ENCODE measurements around the gene UGCG.
"Not testable (repeated sequence)": the region's sequence is repeated elsewhere in the genome, so short reads cannot be mapped to it uniquely, and the experiment has no call there.

Gene UGCG

DNA sequence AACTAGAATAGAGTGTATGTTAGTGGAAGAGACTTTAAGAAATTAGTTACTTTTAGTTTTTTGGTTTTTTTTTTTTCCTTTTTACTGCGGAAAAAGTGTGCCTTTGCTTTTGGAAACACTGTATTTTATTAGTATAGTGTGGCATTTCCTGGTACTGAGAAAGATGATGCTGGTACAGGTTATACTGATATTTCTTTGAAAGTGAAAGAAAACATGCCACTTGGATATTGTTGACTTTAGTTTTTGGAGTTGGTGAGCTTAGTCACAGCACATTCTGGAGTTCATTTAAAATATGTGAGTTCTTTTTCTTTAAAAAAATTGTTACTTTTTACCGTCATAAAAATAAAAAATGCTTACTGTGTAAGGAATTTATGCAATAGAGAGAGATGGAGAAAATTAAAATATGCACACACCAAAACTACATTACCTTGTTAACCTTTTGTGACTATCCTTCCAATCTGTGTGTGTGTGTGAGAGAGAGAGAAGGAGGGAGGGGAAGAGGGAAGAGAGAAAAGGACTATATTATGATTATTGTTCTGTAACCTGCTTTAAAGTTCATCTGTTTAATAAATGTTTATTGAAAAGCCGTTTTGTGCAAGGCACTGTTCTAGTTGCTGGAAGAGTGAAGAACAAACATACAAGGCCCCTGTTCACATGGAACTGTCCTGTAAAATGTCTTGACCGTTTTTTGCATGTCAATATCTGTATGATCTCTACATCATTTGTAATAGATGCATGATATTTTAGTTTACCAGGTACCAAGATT, 1.9 kb downstream of the UGCG start:
- no peak for DNase-seq (ENCODE audit: low read depth)
- TF ChIP-seq, protein P1, sequence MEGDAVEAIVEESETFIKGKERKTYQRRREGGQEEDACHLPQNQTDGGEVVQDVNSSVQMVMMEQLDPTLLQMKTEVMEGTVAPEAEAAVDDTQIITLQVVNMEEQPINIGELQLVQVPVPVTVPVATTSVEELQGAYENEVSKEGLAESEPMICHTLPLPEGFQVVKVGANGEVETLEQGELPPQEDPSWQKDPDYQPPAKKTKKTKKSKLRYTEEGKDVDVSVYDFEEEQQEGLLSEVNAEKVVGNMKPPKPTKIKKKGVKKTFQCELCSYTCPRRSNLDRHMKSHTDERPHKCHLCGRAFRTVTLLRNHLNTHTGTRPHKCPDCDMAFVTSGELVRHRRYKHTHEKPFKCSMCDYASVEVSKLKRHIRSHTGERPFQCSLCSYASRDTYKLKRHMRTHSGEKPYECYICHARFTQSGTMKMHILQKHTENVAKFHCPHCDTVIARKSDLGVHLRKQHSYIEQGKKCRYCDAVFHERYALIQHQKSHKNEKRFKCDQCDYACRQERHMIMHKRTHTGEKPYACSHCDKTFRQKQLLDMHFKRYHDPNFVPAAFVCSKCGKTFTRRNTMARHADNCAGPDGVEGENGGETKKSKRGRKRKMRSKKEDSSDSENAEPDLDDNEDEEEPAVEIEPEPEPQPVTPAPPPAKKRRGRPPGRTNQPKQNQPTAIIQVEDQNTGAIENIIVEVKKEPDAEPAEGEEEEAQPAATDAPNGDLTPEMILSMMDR (IDR thresholded peaks at IDR 0.05; ENCODE audit: low read depth, low read length, missing control alignments) = no peak
- in situ Hi-C loops (cut with HindIII; ENCODE audit: low sequenced_read_pairs) = no loop called here
- H3K4me3 ChIP-seq (ENCODE audit: low read depth, low read length) = peak overlapping the region; percentile 86

GRCh38 chr9:111900151-111900857, 3.7 kb downstream of the UGCG start:
- in situ Hi-C loops (cut with HindIII; ENCODE audit: low sequenced_read_pairs) = no loop called here
- TF ChIP-seq, protein P1 (IDR thresholded peaks at IDR 0.05; ENCODE audit: low read depth, low read length, missing control alignments) = no peak
- peak overlapping the region; percentile 10 for H3K4me3 ChIP-seq (ENCODE audit: low read depth, low read length)
- DNase-seq (ENCODE audit: low read depth) = no peak

DNA sequence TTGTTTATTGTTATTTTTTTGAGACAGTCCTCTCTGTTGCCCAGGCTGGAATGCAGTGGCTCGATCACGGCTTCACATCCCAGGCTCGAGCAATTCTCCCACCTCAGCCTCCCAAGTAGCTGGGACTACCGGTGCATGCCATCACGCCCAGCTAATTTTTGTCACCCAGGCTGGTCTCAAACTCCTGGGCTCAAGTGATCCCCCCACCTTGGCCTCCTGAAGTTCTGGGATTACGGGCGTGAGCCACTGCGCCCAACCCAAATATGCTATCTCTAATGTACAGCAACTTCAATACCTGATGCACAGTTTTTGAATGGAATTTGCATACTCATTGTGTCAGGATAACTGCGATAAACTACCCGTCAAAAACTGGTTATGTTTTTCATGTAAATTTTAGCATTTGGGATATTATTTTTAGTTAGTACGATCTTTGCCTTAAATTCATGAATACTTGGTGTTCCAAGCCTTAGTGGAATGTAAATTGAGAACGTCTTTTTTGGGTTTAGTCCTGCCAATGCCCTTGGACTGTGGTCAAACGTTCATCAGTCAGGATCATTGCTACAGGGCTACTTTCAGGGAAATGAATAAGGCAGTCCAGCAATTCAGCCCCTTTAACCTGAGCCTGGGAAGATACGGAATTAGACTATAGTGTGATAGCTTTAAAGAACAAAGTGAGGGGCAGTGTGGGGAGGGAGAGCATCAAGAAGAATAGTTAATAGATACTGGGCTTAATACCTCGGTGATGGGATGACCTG, 4.4 kb downstream of the UGCG start:
- peak overlapping the region; percentile 10 for H3K4me3 ChIP-seq (ENCODE audit: low read depth, low read length)
- DNase-seq (ENCODE audit: low read depth) = no peak
- TF ChIP-seq, protein P1 (IDR thresholded peaks at IDR 0.05; ENCODE audit: low read depth, low read length, missing control alignments) = no peak
- in situ Hi-C loops (cut with HindIII; ENCODE audit: low sequenced_read_pairs) = no loop called here

- in situ Hi-C loops (cut with HindIII; ENCODE audit: low sequenced_read_pairs) = no loop called here
- no peak overlapping the region for H3K4me3 ChIP-seq (ENCODE audit: low read depth, low read length)
- DNase-seq (ENCODE audit: low read depth) = peak; percentile 39
- TF ChIP-seq, protein P1 (IDR thresholded peaks at IDR 0.05; ENCODE audit: low read depth, low read length, missing control alignments) = no peak
Measured at GRCh38 chr9:111902391-111903139, 6.0 kb downstream of the UGCG start.

DNA sequence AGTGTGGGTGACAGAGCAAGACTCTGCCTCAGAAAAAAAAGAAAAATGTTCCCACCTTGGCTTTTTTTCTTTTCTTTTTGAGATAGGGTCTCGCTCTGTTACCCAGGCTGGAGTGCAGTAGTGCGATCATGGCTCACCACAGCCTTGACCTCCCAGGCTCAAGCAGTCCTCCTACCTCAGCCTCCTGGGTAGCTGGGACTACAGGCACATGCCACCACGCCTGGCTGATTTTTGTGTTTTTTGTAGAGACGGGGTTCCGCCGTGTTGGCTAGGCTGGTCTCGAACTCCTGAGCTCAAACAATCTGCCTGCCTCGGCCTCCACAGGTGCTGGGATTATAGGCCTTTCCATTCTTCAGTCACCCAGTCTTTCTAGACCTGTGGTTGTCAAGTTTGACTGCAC, 6.9 kb downstream of the UGCG start:
- H3K4me3 ChIP-seq (ENCODE audit: low read depth, low read length); DNase-seq (ENCODE audit: low read depth); in situ Hi-C loops (cut with HindIII; ENCODE audit: low sequenced_read_pairs): not testable (repeated sequence)

DNA sequence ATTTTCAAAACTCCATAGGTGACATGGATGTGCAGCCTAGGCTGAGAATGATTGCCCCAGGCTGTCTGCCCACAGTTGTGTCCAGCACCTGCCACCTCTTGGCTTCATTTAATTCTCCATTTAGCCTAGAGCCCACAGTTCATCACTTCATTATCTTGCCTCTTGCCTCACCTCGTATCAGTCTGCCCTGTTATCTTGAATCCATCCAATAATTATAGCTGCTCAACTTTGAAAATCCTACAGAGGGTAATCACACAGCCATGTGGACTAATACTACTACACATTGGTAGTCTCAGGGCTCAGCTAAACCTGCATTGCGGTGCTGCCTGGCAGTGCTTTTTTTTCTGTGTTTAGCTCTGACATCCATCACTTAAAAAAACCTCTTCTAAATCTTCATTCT, 7.4 kb downstream of the UGCG start:
- no peak for DNase-seq (ENCODE audit: low read depth)
- in situ Hi-C loops (cut with HindIII; ENCODE audit: low sequenced_read_pairs) = no loop called here
- no peak overlapping the region for H3K4me3 ChIP-seq (ENCODE audit: low read depth, low read length)
- TF ChIP-seq, protein P1 (IDR thresholded peaks at IDR 0.05; ENCODE audit: low read depth, low read length, missing control alignments) = no peak
